ENCODE results near the gene PDE4D. TPM values are rescaled to one million over a fixed set of nuclear protein-coding genes. Genes with fewer than 3 reads are reported as not detected.

Gene PDE4D
- total and polyA plus RNA-seq, 2 donors (not counting 1 experiment from before 2014, with no cell fraction given), result 14.9 to 171 TPM

- ATAC-seq (ENCODE audit: low read depth) (no peak), DNase-seq (no peak)
- H3K9me3 ChIP-seq (ENCODE audit: control extremely low read depth in 1 of 3, control insufficient read depth in 2 of 3, insufficient read depth in 1 of 3, low read length in 2 of 3), result no peaks in the 10 kb centered on the region
- no peak overlapping the region for H3K4me3 ChIP-seq (ENCODE audit: control extremely low read depth in 1 of 5, extremely low read depth in 1 of 5, insufficient read depth in 1 of 5, low read depth in 2 of 5, low read length in 4 of 5)
- Mint-ChIP-seq H3K9me3 (ENCODE audit: insufficient read depth) (no peaks in the 10 kb centered on the region), H3K27me3 (no peaks in the 10 kb centered on the region), H3K27ac (no peak overlapping the region), H3K4me1 (peaks cover 1% of the 10 kb centered on the region), H3K4me3 (no peak overlapping the region)
- CTCF ChIA-PET, result no interaction called here
- H3K36me3 ChIP-seq (replicated peaks in 1 of 2; ENCODE audit: control extremely low read depth in 1 of 2, control insufficient read depth in 1 of 2, extremely low read depth in 1 of 2, insufficient read depth in 2 of 2, low read length in 1 of 2), result no peaks in the 10 kb centered on the region
- no peak overlapping the region for H3K4me2 ChIP-seq (replicated peaks; ENCODE audit: low read depth, low read length, poor library complexity, severe bottlenecking)
- POLR2A ChIA-PET, result no interaction called here
- WGBS (ENCODE audit: insufficient coverage), result 100% methylated on average over 2 of the region's 4 CpGs
- no peaks in the 10 kb centered on the region for H4K20me1 ChIP-seq (ENCODE audit: control insufficient read depth, insufficient read depth, low read length, poor library complexity, severe bottlenecking)
- intact Hi-C loops (cut with micrococcal nuclease), result no loop called here
- H3K9ac ChIP-seq (ENCODE audit: low read length), result no peak overlapping the region
- TF ChIP-seq CTCF (IDR thresholded peaks at IDR 0.05), result no peak
- no peak for TF ChIP-seq EZH2 (IDR thresholded peaks at IDR 0.05; ENCODE audit: borderline replicate concordance, insufficient read depth, low read depth, low read length, poor library complexity, severe bottlenecking)
- H3K27me3 ChIP-seq (replicated peaks in 1 of 4; ENCODE audit: control extremely low read depth in 1 of 4, control insufficient read depth in 3 of 4, insufficient read depth in 4 of 4, low read length in 3 of 4), result no peaks in the 10 kb centered on the region
- no peaks in the 10 kb centered on the region for H3K79me2 ChIP-seq (ENCODE audit: control insufficient read depth, insufficient read depth, low read length)
- no peak overlapping the region for H3K27ac ChIP-seq (ENCODE audit: low read length in 2 of 2)
- no peak overlapping the region for H2AFZ ChIP-seq (ENCODE audit: insufficient read depth, low read depth, low read length, poor library complexity, severe bottlenecking)
- no peaks in the 10 kb centered on the region for H3K4me1 ChIP-seq (ENCODE audit: control insufficient read depth in 2 of 2, insufficient read depth in 2 of 2, low read length in 2 of 2)
Measured at GRCh38 chr5:59257488-59258400, 635.8 kb downstream of the PDE4D start.

GRCh38 chr5:59256331-59256730, 637.2 kb downstream of the PDE4D start:
- no peaks in the 10 kb centered on the region for H3K9me3 ChIP-seq (ENCODE audit: control extremely low read depth in 1 of 3, control insufficient read depth in 2 of 3, insufficient read depth in 1 of 3, low read length in 2 of 3)
- H3K4me2 ChIP-seq (replicated peaks; ENCODE audit: low read depth, low read length, poor library complexity, severe bottlenecking), result no peak overlapping the region
- ATAC-seq (ENCODE audit: low read depth) (no peak), DNase-seq (no peak)
- Mint-ChIP-seq H3K9me3 (ENCODE audit: insufficient read depth) (peaks cover 4% of the 10 kb centered on the region), H3K27ac (no peak overlapping the region), H3K4me1 (peaks cover 1% of the 10 kb centered on the region), H3K4me3 (no peak overlapping the region), H3K27me3 (no peaks in the 10 kb centered on the region)
- no peaks in the 10 kb centered on the region for H3K36me3 ChIP-seq (replicated peaks in 1 of 2; ENCODE audit: control extremely low read depth in 1 of 2, control insufficient read depth in 1 of 2, extremely low read depth in 1 of 2, insufficient read depth in 2 of 2, low read length in 1 of 2)
- intact Hi-C loops (cut with micrococcal nuclease), result no loop called here
- no peak overlapping the region for H3K4me3 ChIP-seq (ENCODE audit: control extremely low read depth in 1 of 5, extremely low read depth in 1 of 5, insufficient read depth in 1 of 5, low read depth in 2 of 5, low read length in 4 of 5)
- H2AFZ ChIP-seq (ENCODE audit: insufficient read depth, low read depth, low read length, poor library complexity, severe bottlenecking), result no peak overlapping the region
- H3K27ac ChIP-seq (ENCODE audit: low read length in 2 of 2), result no peak overlapping the region
- no peaks in the 10 kb centered on the region for H3K27me3 ChIP-seq (replicated peaks in 1 of 4; ENCODE audit: control extremely low read depth in 1 of 4, control insufficient read depth in 3 of 4, insufficient read depth in 4 of 4, low read length in 3 of 4)
- no peaks in the 10 kb centered on the region for H3K4me1 ChIP-seq (ENCODE audit: control insufficient read depth in 2 of 2, insufficient read depth in 2 of 2, low read length in 2 of 2)
- CTCF ChIA-PET, result no interaction called here
- no peaks in the 10 kb centered on the region for H4K20me1 ChIP-seq (ENCODE audit: control insufficient read depth, insufficient read depth, low read length, poor library complexity, severe bottlenecking)
- H3K79me2 ChIP-seq (ENCODE audit: control insufficient read depth, insufficient read depth, low read length), result no peaks in the 10 kb centered on the region
- H3K9ac ChIP-seq (ENCODE audit: low read length), result no peak overlapping the region
- TF ChIP-seq EZH2 (IDR thresholded peaks at IDR 0.05; ENCODE audit: borderline replicate concordance, insufficient read depth, low read depth, low read length, poor library complexity, severe bottlenecking) (no peak), CTCF (IDR thresholded peaks at IDR 0.05) (no peak)
- POLR2A ChIA-PET, result no interaction called here
- no CpG with 5 or more reads among the region's 3 CpGs for WGBS (ENCODE audit: insufficient coverage)
